Breast epithelium (tissue), 4 donors: ENCODE results near the gene ITGB4. TPM values are rescaled to one million over a fixed set of nuclear protein-coding genes. Genes with fewer than 3 reads are reported as not detected.

Experiments
- DNase-seq, 2 donors: peaks; one replicate each; pipeline ENCODE4 v3.0.0-alpha.2; 2019; ENCODE audit warnings: low spot score in 2 of 2
- H3K27ac ChIP-seq, 2 donors: fragments of 200-600 bp; sonication (generic) in 1 of 2; one replicate each; pipeline ENCODE4 v1.5.1; 2016 to 2019; ENCODE audit warnings: mild to moderate bottlenecking in 1 of 2
- H3K27me3 ChIP-seq, 2 donors: fragments of 200-600 bp; sonication (generic) in 1 of 2; one replicate each; pipeline versions ENCODE4 v1.5.1 to v1.6.0; 2017 to 2019; ENCODE audit warnings: control low read depth in 1 of 2, mild to moderate bottlenecking in 1 of 2
- H3K36me3 ChIP-seq: fragments of 200-600 bp; one replicate; pipeline ENCODE4 v1.5.1; 2019
- H3K4me1 ChIP-seq, 2 donors: fragments of 200-600 bp; sonication (generic); one replicate each; pipeline ENCODE4 v1.5.1; 2016 to 2019; ENCODE audit warnings: control low read depth in 1 of 2
- H3K4me3 ChIP-seq, 3 donors: fragments of 200-600 bp; sonication (generic); 1 replicate in 2 of 3; 2 replicates in 1 of 3; pipeline ENCODE4 v1.5.1; 2016 to 2019; ENCODE audit warnings: mild to moderate bottlenecking in 3 of 3, moderate library complexity in 2 of 3
- H3K9me3 ChIP-seq, 2 donors: fragments of 200-600 bp; sonication (generic) in 1 of 2; one replicate each; pipeline ENCODE4 v1.5.1; 2016 to 2019; ENCODE audit warnings: control low read depth in 1 of 2
- CTCF ChIP-seq, 3 donors: fragments of 450-650 bp; IDR thresholded peaks; one replicate each; pipeline ENCODE4 v1.5.1; 2016 to 2017; ENCODE audit warnings: antibody characterized with exemption in 3 of 3, mild to moderate bottlenecking in 3 of 3, moderate library complexity in 3 of 3
- POLR2A ChIP-seq: fragments of 450-650 bp; IDR thresholded peaks from one replicate; pipeline ENCODE4 v1.6.1; 2016; ENCODE audit warnings: antibody characterized with exemption, mild to moderate bottlenecking, moderate library complexity
- POLR2AphosphoS5 ChIP-seq, 3 donors: sonication (generic); formaldehyde crosslinking; IDR thresholded peaks; one replicate each; pipeline ENCODE4 v1.6.1; 2017; ENCODE audit warnings: antibody characterized with exemption in 3 of 3
- intact Hi-C: fragments of 100-400 bp; cut with DNase I; formaldehyde crosslinking; loops from one replicate; pipeline ENCODE4 v1.15.1; 2023; ENCODE audit warnings: low total_unique reads
- total RNA-seq, 3 donors: library from RNA; depleted of rRNA; stranded (reverse); fragments of >200 nt; gene quantifications; one replicate each; pipeline ENCODE4 v1.1.0, GENCODE V29; 2016

ITGB4 gene
- total RNA-seq, 3 donors from 2014 or later: 9.8 to 125 (median 67.2) TPM

GRCh38 chr17:75773808-75774470, 52.7 kb downstream of the ITGB4 start:
- H3K36me3 ChIP-seq: no peaks in the 10 kb centered on the region
- peaks cover 0 to 21% of the 10 kb centered on the region in 2 donors for H3K4me1 ChIP-seq
- no peaks in the 10 kb centered on the region for H3K27me3 ChIP-seq
- H3K4me3 ChIP-seq: no peak overlapping the region
- intact Hi-C loops: no loop called here
- DNase-seq: peak; percentile 24 to 41
- peak overlapping the region; percentile 16 to 94 for H3K27ac ChIP-seq
- no peaks in the 10 kb centered on the region for H3K9me3 ChIP-seq
- TF ChIP-seq POLR2AphosphoS5 (IDR thresholded peaks at IDR 0.05) (peak in 1 of 3 donors; percentile 43), CTCF (IDR thresholded peaks at IDR 0.05) (peak in 1 of 3 donors; percentile 6), POLR2A (no peak)

GRCh38 chr17:75774471-75774990, 53.3 kb downstream of the ITGB4 start:
- TF ChIP-seq POLR2AphosphoS5 (IDR thresholded peaks at IDR 0.05): no peak
- TF ChIP-seq POLR2A: peak; percentile 5
- intact Hi-C loops: no loop called here
- no peaks in the 10 kb centered on the region for H3K9me3 ChIP-seq
- DNase-seq: peak in 1 of 2 donors; percentile 27
- H3K4me1 ChIP-seq: peaks cover 0 to 21% of the 10 kb centered on the region in 2 donors
- H3K36me3 ChIP-seq: no peaks in the 10 kb centered on the region
- peak overlapping the region; percentile 16 to 94 for H3K27ac ChIP-seq
- no peak overlapping the region for H3K4me3 ChIP-seq
- H3K27me3 ChIP-seq: no peaks in the 10 kb centered on the region

GRCh38 chr17:75774991-75775668, 53.9 kb downstream of the ITGB4 start:
- no peak for TF ChIP-seq CTCF (IDR thresholded peaks at IDR 0.05)
- TF ChIP-seq POLR2AphosphoS5 (IDR thresholded peaks at IDR 0.05): peak; percentile 9 to 73 (median 42)
- TF ChIP-seq POLR2A: peak; percentile 32
- Histone ChIP-seq H3K27me3 (no peaks in the 10 kb centered on the region), H3K27ac (peak overlapping the region; percentile 16 to 94), H3K9me3 (no peaks in the 10 kb centered on the region), H3K36me3 (no peaks in the 10 kb centered on the region), H3K4me1 (peaks cover 0 to 24% of the 10 kb centered on the region in 2 donors), H3K4me3 (no peak overlapping the region)
- DNase-seq: peak; percentile 36 to 49
- intact Hi-C loops: no loop called here

GRCh38 chr17:75776386-75777295, 55.4 kb downstream of the ITGB4 start:
- intact Hi-C loops: no loop called here
- H3K4me3 ChIP-seq: peak overlapping the region; percentile 74 to 96 (median 91)
- H3K27me3 ChIP-seq: no peaks in the 10 kb centered on the region
- DNase-seq: no peak
- no peaks in the 10 kb centered on the region for H3K36me3 ChIP-seq
- H3K27ac ChIP-seq: peak overlapping the region; percentile 50 to 94
- TF ChIP-seq POLR2A (peak; percentile 19), POLR2AphosphoS5 (IDR thresholded peaks at IDR 0.05) (peak; percentile 36 to 80 (median 65)), CTCF (IDR thresholded peaks at IDR 0.05) (no peak)
- peaks cover 0 to 24% of the 10 kb centered on the region in 2 donors for H3K4me1 ChIP-seq
- H3K9me3 ChIP-seq: no peaks in the 10 kb centered on the region

- no peak for TF ChIP-seq POLR2A
- TF ChIP-seq POLR2AphosphoS5 (IDR thresholded peaks at IDR 0.05): peak in 1 of 3 donors; percentile 25
- H3K36me3 ChIP-seq: no peaks in the 10 kb centered on the region
- H3K4me3 ChIP-seq: peak overlapping the region; percentile 74 to 96 (median 91)
- intact Hi-C loops: no loop called here
- no peaks in the 10 kb centered on the region for H3K27me3 ChIP-seq
- no peaks in the 10 kb centered on the region for H3K9me3 ChIP-seq
- H3K27ac ChIP-seq: peak overlapping the region; percentile 50 to 94
- DNase-seq: no peak
- H3K4me1 ChIP-seq: peaks cover 0 to 24% of the 10 kb centered on the region in 2 donors
Observed at GRCh38 chr17:75777296-75777922, 56.1 kb downstream of the ITGB4 start.
